MM.1S (cell line): ENCODE data around the gene NAA11.

Source experiments
- EZH2 ChIP-seq: fragments of 300-600 bp; sonication (generic); optimal IDR thresholded peaks from 2 replicates; pipeline ENCODE3; 2017; ENCODE audit warnings: low read depth, mild to moderate bottlenecking, antibody characterized with exemption, low read length, mixed read lengths
- EZH2phosphoT487 ChIP-seq: fragments of 300-600 bp; sonication (generic); IDR thresholded peaks from 2 replicates; pipeline ENCODE4 v1.6.1; 2018; ENCODE audit warnings: antibody characterized with exemption, low read length
- TF ChIP-seq, protein P1 (sequence below): fragments of 300-600 bp; sonication (generic); IDR thresholded peaks from 2 replicates; pipeline ENCODE4 v1.5.1; 2016; ENCODE audit warnings: antibody characterized with exemption, low read length, mixed read lengths

DNA sequence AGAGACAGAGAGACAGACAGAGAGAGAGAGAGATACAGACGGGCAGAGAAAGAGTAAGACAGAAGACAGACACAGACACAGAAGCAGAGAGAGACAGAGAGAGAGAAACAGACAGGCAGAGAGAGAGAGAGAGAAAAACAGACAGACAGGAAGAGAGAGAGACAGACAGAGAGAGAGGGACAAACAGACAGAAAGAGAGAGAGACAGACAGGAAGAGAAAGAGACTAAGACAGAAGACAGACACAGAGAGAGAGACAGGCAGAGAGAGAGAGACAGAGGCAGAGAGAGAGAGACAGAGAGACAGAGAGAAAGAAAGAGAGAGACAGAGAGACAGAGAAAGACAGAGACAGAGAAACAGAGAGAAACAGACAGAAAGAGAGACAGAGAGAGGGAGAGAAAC is 27.2 kb upstream of the NAA11 start:
- no peak for TF ChIP-seq EZH2phosphoT487
- TF ChIP-seq, protein P1, sequence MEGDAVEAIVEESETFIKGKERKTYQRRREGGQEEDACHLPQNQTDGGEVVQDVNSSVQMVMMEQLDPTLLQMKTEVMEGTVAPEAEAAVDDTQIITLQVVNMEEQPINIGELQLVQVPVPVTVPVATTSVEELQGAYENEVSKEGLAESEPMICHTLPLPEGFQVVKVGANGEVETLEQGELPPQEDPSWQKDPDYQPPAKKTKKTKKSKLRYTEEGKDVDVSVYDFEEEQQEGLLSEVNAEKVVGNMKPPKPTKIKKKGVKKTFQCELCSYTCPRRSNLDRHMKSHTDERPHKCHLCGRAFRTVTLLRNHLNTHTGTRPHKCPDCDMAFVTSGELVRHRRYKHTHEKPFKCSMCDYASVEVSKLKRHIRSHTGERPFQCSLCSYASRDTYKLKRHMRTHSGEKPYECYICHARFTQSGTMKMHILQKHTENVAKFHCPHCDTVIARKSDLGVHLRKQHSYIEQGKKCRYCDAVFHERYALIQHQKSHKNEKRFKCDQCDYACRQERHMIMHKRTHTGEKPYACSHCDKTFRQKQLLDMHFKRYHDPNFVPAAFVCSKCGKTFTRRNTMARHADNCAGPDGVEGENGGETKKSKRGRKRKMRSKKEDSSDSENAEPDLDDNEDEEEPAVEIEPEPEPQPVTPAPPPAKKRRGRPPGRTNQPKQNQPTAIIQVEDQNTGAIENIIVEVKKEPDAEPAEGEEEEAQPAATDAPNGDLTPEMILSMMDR, result no peak
- no peak for TF ChIP-seq EZH2
